Common myeloid progenitor, CD34-positive (primary cell): Measurements from ENCODE around the gene SF3A1.

ENCODE experiments used
- CTCF ChIA-PET: fragments of 350-600 bp; sonication (Branson Sonifier 250); formaldehyde crosslinking; loops from one replicate; lab custom pipeline; 2021; ENCODE audit warnings: antibody characterized with exemption; lab: Charles Lee
- POLR2A ChIA-PET: fragments of 350-600 bp; sonication (Branson Sonifier 250); formaldehyde crosslinking; loops from one replicate; lab custom pipeline; 2021; ENCODE audit warnings: antibody characterized with exemption; lab: Charles Lee
- DNase-seq, 3 donors: peaks; one replicate each; pipeline versions ENCODE4 v3.0.0 to v3.0.0-alpha.2; 2013
- H3K27ac ChIP-seq, 2 experiments: 1 replicate in 1 of 2; 2 replicates in 1 of 2; pipeline ENCODE4 v1.7.0; 2013; ENCODE audit warnings: inconsistent platforms in 2 of 2, low read length in 2 of 2, mild to moderate bottlenecking in 2 of 2, low read depth in 1 of 2, moderate library complexity in 1 of 2; ENCODE audit not compliant: severe bottlenecking in 2 of 2, insufficient read depth in 1 of 2, poor library complexity in 1 of 2
- H3K27me3 ChIP-seq, 5 experiments: replicated peaks in 2 of 5; 1 replicate in 3 of 5; 2 replicates in 2 of 5; pipeline versions ENCODE4 v1.6.1 to v1.7.0; 2013; ENCODE audit warnings: low read length in 4 of 5, mild to moderate bottlenecking in 2 of 5, moderate library complexity in 2 of 5, inconsistent platforms in 1 of 5; ENCODE audit not compliant: insufficient read depth in 5 of 5, control insufficient read depth in 4 of 5
- H3K36me3 ChIP-seq, 4 experiments: 1 replicate in 2 of 4; 2 replicates in 2 of 4; pipeline versions ENCODE4 v1.6.1 to v1.7.0; 2013; ENCODE audit warnings: low read length in 3 of 4, control low read depth in 1 of 4, mild to moderate bottlenecking in 1 of 4; ENCODE audit not compliant: control insufficient read depth in 4 of 4, insufficient read depth in 4 of 4
- H3K4me1 ChIP-seq, 4 experiments: 1 replicate in 3 of 4; 2 replicates in 1 of 4; pipeline versions ENCODE4 v1.6.1 to v1.7.1; 2013; ENCODE audit warnings: low read length in 3 of 4, mild to moderate bottlenecking in 3 of 4, control low read depth in 1 of 4, inconsistent platforms in 1 of 4, moderate library complexity in 1 of 4; ENCODE audit not compliant: control insufficient read depth in 4 of 4, insufficient read depth in 4 of 4; ENCODE audit errors: control extremely low read depth in 1 of 4
- H3K4me3 ChIP-seq, 7 experiments: 1 replicate in 4 of 7; 2 replicates in 3 of 7; pipeline versions ENCODE4 v1.5.1 to v1.7.0; 2013; ENCODE audit warnings: mild to moderate bottlenecking in 7 of 7, low read length in 6 of 7, moderate library complexity in 6 of 7, inconsistent platforms in 2 of 7, low read depth in 2 of 7, control low read depth in 1 of 7; ENCODE audit not compliant: insufficient read depth in 4 of 7, control insufficient read depth in 1 of 7; ENCODE audit errors: extremely low read depth in 1 of 7
- H3K9me3 ChIP-seq, 5 experiments: 1 replicate in 4 of 5; 2 replicates in 1 of 5; pipeline versions ENCODE4 v1.6.1 to v1.7.1; 2013; ENCODE audit warnings: low read length in 4 of 5, mild to moderate bottlenecking in 2 of 5, inconsistent platforms in 1 of 5, low read depth in 1 of 5, moderate library complexity in 1 of 5; ENCODE audit not compliant: control insufficient read depth in 4 of 5, insufficient read depth in 2 of 5; ENCODE audit errors: control extremely low read depth in 1 of 5
- WGBS: methylation state at CpG from one replicate; pipeline ENCODE4 v1.1.5; 2013; ENCODE audit not compliant: insufficient coverage; 5-methylcytosine and 5-hydroxymethylcytosine counted together

SF3A1 gene

GRCh38 chr22:30307041-30307574, 49.6 kb downstream of the SF3A1 start:
- Histone ChIP-seq H3K36me3 (no peaks in the 10 kb centered on the region), H3K4me3 (peak overlapping the region in 2 of 7 experiments; percentile 14 to 31), H3K9me3 (no peaks in the 10 kb centered on the region), H3K27ac (peak overlapping the region; percentile 7 to 47), H3K27me3 (no peaks in the 10 kb centered on the region), H3K4me1 (peaks cover 58 to 97% (median 92%) of the 10 kb centered on the region in 4 experiments)
- CTCF ChIA-PET, result interaction anchor here (0.9 to 3.6 kb wide), 4 partner anchors 8 to 19 kb away, joined by 3 to 16 read pairs (median 3); partner anchors contain the start of gene CASTOR1
- POLR2A ChIA-PET, result interaction anchor here (0.7 kb wide), 1 partner anchor 938 kb away, joined by 3 read pairs; no protein-coding TSS in a partner anchor
- no peak for DNase-seq
- 95% methylated on average over 2 of the region's 4 CpGs for WGBS

- ChIA-PET CTCF (interaction anchor here (0.9 to 3.6 kb wide), 4 partner anchors 8 to 18 kb away, joined by 3 to 16 read pairs (median 3); partner anchors contain the start of gene CASTOR1), POLR2A (interaction anchor here (0.7 to 1.3 kb wide), 4 partner anchors 9 to 938 kb away, joined by 3 to 4 read pairs (median 3); no protein-coding TSS in a partner anchor)
- Histone ChIP-seq H3K4me3 (peak overlapping the region in 2 of 7 experiments; percentile 14 to 47), H3K9me3 (no peaks in the 10 kb centered on the region), H3K27ac (peak overlapping the region; percentile 7 to 47), H3K4me1 (peaks cover 57 to 98% (median 95%) of the 10 kb centered on the region in 4 experiments), H3K27me3 (no peaks in the 10 kb centered on the region), H3K36me3 (no peaks in the 10 kb centered on the region)
- no CpG with 5 or more reads among the region's 1 CpG for WGBS
- no peak for DNase-seq
Measured at GRCh38 chr22:30306627-30307011, 50.1 kb downstream of the SF3A1 start.

GRCh38 chr22:30305906-30306626, 50.6 kb downstream of the SF3A1 start:
- Histone ChIP-seq H3K36me3 (peaks cover 0 to 2% (median 0%) of the 10 kb centered on the region in 4 experiments), H3K4me1 (peaks cover 57 to 98% (median 96%) of the 10 kb centered on the region in 4 experiments), H3K4me3 (peak overlapping the region in 4 of 7 experiments; percentile 33 to 47 (median 38)), H3K27ac (peak overlapping the region; percentile 28 to 73), H3K27me3 (no peaks in the 10 kb centered on the region), H3K9me3 (no peaks in the 10 kb centered on the region)
- ChIA-PET POLR2A (interaction anchor here (1.0 to 1.3 kb wide), 3 partner anchors 9 to 19 kb away, joined by 3 to 4 read pairs (median 3); no protein-coding TSS in a partner anchor), CTCF (interaction anchor here (0.9 to 3.6 kb wide), 4 partner anchors 9 to 18 kb away, joined by 3 to 16 read pairs (median 3); partner anchors contain the start of gene CASTOR1)
- peak; percentile 43 to 89 (median 83) for DNase-seq
- 20% methylated on average over 2 of the region's 3 CpGs for WGBS

GRCh38 chr22:30305519-30305905, 51.2 kb downstream of the SF3A1 start:
- ChIA-PET POLR2A (interaction anchor here (1.3 kb wide), 2 partner anchors 18 to 19 kb away, joined by 3 to 4 read pairs; no protein-coding TSS in a partner anchor), CTCF (interaction anchor here (0.7 kb wide), 1 partner anchor 20 kb away, joined by 3 read pairs; no protein-coding TSS in a partner anchor)
- no peaks in the 10 kb centered on the region for H3K27me3 ChIP-seq
- peak overlapping the region; percentile 28 to 73 for H3K27ac ChIP-seq
- peak overlapping the region in 4 of 7 experiments; percentile 33 to 47 (median 38) for H3K4me3 ChIP-seq
- H3K4me1 ChIP-seq, result peaks cover 51 to 98% (median 94%) of the 10 kb centered on the region in 4 experiments
- peaks cover 0 to 7% (median 0%) of the 10 kb centered on the region in 4 experiments for H3K36me3 ChIP-seq
- DNase-seq, result peak; percentile 29 to 66 (median 53)
- 4% methylated on average over 4 of the region's 4 CpGs for WGBS
- no peaks in the 10 kb centered on the region for H3K9me3 ChIP-seq

GRCh38 chr22:30304495-30305244, 52.0 kb downstream of the SF3A1 start:
- POLR2A ChIA-PET, result interaction anchor here (1.3 to 1.7 kb wide), 2 partner anchors 17 to 22 kb away, joined by 3 to 4 read pairs; partner anchors contain the start of gene TBC1D10A
- Histone ChIP-seq H3K9me3 (no peaks in the 10 kb centered on the region), H3K4me1 (peaks cover 44 to 91% (median 86%) of the 10 kb centered on the region in 4 experiments), H3K27me3 (no peaks in the 10 kb centered on the region), H3K4me3 (peak overlapping the region in 1 of 7 experiments; percentile 39), H3K36me3 (peaks cover 0 to 13% (median 0%) of the 10 kb centered on the region in 4 experiments), H3K27ac (peak overlapping the region; percentile 28 to 73)
- CTCF ChIA-PET, result interaction anchor here (0.7 to 8.0 kb wide), 5 partner anchors 11 to 49 kb away, joined by 3 to 83 read pairs (median 3); partner anchors contain the start of gene CASTOR1
- DNase-seq, result peak in 2 of 3 donors; percentile 69 to 81
- 51% methylated on average over 7 of the region's 7 CpGs for WGBS

- POLR2A ChIA-PET, result interaction anchor here (0.6 to 1.1 kb wide), 3 partner anchors 15 to 83 kb away, joined by 3 to 5 read pairs (median 4); no protein-coding TSS in a partner anchor
- CTCF ChIA-PET, result interaction anchor here (1.0 to 8.0 kb wide), 9 partner anchors 12 to 195 kb away, joined by 3 to 83 read pairs (median 5); partner anchors contain the start of genes CASTOR1 and TBC1D10A
- H3K27me3 ChIP-seq, result no peaks in the 10 kb centered on the region
- DNase-seq, result no peak
- no peak overlapping the region for H3K4me3 ChIP-seq
- H3K9me3 ChIP-seq, result no peaks in the 10 kb centered on the region
- peaks cover 0 to 28% (median 10%) of the 10 kb centered on the region in 4 experiments for H3K36me3 ChIP-seq
- H3K4me1 ChIP-seq, result peaks cover 36 to 74% (median 71%) of the 10 kb centered on the region in 4 experiments
- 42% methylated on average over 5 of the region's 5 CpGs for WGBS
- no peak overlapping the region for H3K27ac ChIP-seq
Measured at GRCh38 chr22:30302810-30303138, 53.9 kb downstream of the SF3A1 start.
